GM12874 (cell line): ENCODE measurements around the gene ATPAF2.

Source experiments
- TF ChIP-seq, protein P1 (sequence below): IDR thresholded peaks from 2 replicates; pipeline ENCODE4 v1.5.1; 2011; ENCODE audit warnings: low read depth, mild to moderate bottlenecking, control low read depth, low read length, moderate library complexity; ENCODE audit not compliant: insufficient read depth

ATPAF2 gene

GRCh38 chr17:18027280-18027679 lies 11.7 kb downstream of the ATPAF2 start:
- TF ChIP-seq, protein P1, sequence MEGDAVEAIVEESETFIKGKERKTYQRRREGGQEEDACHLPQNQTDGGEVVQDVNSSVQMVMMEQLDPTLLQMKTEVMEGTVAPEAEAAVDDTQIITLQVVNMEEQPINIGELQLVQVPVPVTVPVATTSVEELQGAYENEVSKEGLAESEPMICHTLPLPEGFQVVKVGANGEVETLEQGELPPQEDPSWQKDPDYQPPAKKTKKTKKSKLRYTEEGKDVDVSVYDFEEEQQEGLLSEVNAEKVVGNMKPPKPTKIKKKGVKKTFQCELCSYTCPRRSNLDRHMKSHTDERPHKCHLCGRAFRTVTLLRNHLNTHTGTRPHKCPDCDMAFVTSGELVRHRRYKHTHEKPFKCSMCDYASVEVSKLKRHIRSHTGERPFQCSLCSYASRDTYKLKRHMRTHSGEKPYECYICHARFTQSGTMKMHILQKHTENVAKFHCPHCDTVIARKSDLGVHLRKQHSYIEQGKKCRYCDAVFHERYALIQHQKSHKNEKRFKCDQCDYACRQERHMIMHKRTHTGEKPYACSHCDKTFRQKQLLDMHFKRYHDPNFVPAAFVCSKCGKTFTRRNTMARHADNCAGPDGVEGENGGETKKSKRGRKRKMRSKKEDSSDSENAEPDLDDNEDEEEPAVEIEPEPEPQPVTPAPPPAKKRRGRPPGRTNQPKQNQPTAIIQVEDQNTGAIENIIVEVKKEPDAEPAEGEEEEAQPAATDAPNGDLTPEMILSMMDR = no peak

- TF ChIP-seq, protein P1 = no peak
Measured at GRCh38 chr17:18025945-18026776, 12.8 kb downstream of the ATPAF2 start.

DNA sequence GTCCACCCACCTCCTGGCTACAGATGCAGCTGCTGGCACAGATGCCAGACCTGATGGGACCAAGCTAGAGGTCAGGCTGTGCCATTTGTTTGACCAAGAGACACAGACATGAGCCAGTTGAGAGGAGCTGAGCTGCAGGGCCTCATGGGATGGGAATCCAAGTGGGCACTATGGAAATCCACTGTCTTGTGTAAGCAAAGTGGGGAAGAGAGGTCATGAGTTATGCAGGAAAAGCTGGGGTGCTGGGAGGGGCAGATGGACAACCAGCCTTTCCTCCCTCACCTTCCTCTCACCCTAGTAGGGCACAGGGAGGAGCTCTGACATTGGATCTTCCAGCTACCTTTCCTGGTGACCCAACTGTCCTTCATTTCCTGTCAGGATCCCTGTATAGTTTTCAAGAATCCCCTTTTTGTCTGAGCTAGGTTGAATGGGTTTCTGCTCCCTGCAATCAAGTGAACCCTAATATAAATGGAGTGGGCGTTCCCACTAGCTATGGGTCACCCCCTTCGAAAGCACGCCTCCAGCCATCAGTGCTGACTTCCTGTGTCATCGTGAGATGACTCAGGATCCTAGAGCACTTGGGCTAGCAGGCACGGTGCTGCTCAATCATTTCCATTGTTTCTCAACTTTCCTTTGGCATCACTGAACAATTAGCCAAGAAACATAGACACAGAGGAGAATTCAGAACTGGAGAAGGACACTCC lies 13.6 kb downstream of the ATPAF2 start:
- TF ChIP-seq, protein P1 = no peak

- TF ChIP-seq, protein P1 = no peak
Measured at GRCh38 chr17:18021372-18021771, 17.6 kb downstream of the ATPAF2 start.

DNA sequence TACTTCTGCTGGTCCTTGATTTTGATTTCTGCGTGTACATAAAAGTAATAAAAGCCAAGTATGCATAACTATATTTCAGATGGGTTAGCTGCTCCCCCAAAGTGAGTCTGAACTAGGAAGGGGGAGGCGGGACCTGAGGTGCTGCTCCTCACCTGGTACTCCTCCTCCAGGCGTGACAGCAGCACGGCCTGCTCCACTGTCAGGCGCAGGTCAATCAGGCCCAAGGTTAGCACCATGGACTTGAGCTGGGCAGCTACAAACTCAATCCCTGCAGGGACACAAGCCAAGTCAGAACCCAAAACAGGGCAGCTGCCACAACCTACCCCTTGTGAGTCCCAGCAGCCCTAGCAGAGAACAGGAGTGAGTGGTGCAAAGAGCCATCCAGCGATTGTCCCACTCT lies 18.0 kb downstream of the ATPAF2 start:
- TF ChIP-seq, protein P1 = no peak

DNA sequence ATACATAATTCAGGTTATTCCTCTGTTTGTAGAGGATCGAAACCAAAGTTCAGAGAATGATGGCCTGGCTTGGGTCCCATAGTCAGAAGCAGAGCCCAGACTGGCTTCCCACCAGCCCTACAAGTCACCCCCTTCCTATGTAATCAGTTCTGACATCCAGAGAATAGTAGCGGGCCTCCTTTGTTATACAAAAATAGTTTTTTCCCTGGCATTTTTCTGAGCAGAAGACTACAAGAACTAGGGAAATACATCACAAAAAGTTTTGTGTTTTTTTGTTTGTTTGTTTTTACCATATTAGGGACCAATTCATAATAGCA lies 19.2 kb downstream of the ATPAF2 start:
- TF ChIP-seq, protein P1 = no peak

GRCh38 chr17:18018411-18018921 lies 20.5 kb downstream of the ATPAF2 start:
- TF ChIP-seq, protein P1 = no peak
